Measurements from ENCODE around the gene TCF15.

The TCF15 gene, protein sequence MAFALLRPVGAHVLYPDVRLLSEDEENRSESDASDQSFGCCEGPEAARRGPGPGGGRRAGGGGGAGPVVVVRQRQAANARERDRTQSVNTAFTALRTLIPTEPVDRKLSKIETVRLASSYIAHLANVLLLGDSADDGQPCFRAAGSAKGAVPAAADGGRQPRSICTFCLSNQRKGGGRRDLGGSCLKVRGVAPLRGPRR

DNA sequence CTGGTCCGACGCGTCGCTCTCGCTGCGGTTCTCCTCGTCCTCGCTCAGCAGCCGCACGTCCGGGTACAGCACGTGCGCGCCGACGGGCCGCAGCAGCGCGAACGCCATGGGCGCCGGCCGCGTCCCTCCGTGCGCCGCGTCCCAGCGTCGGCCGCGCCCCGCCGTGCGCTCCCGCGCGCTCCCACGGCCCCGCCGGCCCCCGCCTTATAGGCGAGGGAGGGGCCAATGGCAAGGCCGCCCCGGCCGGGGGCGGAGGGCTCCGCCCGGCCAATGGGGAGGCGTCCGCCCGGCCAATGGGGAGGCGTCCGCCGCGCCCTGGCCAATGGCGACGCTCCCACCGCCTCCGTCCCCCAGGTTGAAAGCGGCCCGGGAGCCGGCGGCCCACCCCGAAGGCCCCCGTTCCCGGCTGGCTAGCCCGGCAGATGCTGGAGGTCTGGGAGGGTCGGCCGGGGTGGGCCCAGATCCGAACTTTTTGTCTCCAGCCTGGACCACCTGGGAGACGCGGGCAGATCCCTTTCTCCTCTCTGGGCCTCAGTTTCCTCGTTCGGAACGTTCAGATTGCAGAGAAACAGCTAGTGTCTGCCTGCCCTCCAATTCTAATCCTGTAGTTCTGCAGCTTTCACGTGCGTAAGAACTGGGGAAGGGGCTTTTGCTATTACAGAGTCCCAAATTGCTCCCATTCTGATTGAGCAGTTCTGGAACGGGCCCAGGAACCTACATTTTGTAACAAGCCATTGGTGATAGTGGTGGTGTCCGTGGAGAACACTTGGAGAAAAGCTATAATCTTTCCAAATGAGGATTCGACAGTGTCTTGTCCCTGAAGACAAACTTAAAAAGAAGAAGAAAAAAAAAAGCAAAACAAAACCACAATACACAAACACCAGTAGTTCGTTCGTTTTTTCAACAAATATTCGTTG, at the start of gene TCF15:
TSS of gene TCF15 (minus strand) at position 180 of the 917 bp plus-strand sequence. CDS start at position 108, 72 bp downstream.
- Histone ChIP-seq H3K4me1 (peaks cover 8 to 26% (median 13%) of the 10 kb centered on the region in 10 experiments; a peak in 18 of 20 replicates), H3K36me3 (no peaks in the 10 kb centered on the region), H3K9me3 (replicated peaks in 1 of 11) (no peaks in the 10 kb centered on the region), H3K27me3 (peaks cover 36 to 56% (median 48%) of the 10 kb centered on the region in 11 experiments), H3K4me2 (peak within 1 kb of the TSS in 4 of 11 experiments; percentile 61 to 76 (median 66); a peak in 5 of 22 replicates), H3K9ac (no peak within 1 kb of the TSS), H4K20me1 (peaks cover 0 to 13% (median 0%) of the 10 kb centered on the region in 11 experiments; a peak in 5 of 22 replicates), H3K27ac (no peak within 1 kb of the TSS), H3K4me3 (no peak within 1 kb of the TSS)
- TF ChIP-seq Cebpa-rat (IDR thresholded peaks at IDR 0.05), result no peak

DNA sequence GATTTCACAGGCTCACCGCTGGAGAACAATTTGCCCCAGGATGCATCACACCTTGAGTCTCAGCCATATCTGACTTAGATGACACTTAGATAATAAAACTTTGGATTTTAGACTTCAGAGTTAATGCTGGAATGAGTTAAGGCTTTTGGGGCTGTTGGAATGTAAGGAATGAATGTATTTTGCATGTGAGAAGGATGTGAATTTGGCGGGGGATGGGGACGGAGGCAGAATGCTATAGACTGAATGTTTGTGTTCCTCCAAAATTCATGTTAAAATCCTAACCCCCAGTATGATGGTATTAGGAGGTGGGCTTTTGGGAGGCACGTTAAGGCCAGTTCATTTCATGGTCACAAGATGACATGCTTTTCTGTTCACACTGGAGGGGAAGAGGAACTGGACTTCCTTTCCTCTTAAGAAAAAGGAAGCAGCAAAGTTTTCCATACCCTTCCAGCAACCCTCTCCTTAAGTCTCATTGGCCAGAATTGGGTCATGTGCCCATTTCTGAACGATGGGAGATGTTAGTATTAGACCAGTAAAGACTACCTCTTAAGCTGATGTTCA, 48.7 kb upstream of the TCF15 start:
- H3K27ac ChIP-seq, result peak overlapping the region in 8 of 11 experiments; percentile 50 to 80 (median 72); a peak in 9 of 22 replicates
- H3K4me2 ChIP-seq, result peak overlapping the region; percentile 67 to 97 (median 93)
- H4K20me1 ChIP-seq, result no peaks in the 10 kb centered on the region; a peak in 1 of 22 replicates
- H3K9me3 ChIP-seq (replicated peaks in 1 of 11), result no peaks in the 10 kb centered on the region
- H3K9ac ChIP-seq, result no peak overlapping the region
- no peak overlapping the region for H3K4me3 ChIP-seq
- no peak for TF ChIP-seq Cebpa-rat (IDR thresholded peaks at IDR 0.05)
- H3K4me1 ChIP-seq, result peaks cover 49 to 98% (median 62%) of the 10 kb centered on the region in 10 experiments
- H3K27me3 ChIP-seq, result peaks cover 7 to 14% (median 13%) of the 10 kb centered on the region in 11 experiments; a peak in 21 of 22 replicates
- H3K36me3 ChIP-seq, result no peaks in the 10 kb centered on the region

DNA sequence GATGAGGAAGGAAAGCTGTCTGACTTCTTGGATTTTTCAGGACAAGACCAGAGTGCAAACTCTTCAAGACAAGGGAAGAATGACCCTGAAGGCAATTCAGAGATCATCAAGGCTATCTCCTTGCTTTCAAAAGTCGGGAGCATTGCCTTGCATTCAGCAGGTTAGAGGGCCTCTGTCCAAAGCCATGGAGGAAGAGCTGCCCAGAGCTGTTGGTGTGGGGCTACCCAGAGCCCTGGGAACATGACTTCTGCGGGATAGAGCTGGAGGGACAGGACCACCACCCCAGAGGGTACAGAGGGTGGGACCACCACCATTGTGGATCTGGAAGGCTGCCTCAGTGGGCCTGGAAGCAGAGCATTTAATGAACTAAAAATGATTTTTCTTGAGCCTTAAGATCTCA, 48.1 kb upstream of the TCF15 start:
- no peak overlapping the region for H3K4me3 ChIP-seq
- peak overlapping the region in 1 of 11 experiments; percentile 10; a peak in 2 of 22 replicates for H3K27ac ChIP-seq
- peaks cover 53 to 98% (median 63%) of the 10 kb centered on the region in 10 experiments for H3K4me1 ChIP-seq
- no peaks in the 10 kb centered on the region for H3K9me3 ChIP-seq (replicated peaks in 1 of 11)
- no peaks in the 10 kb centered on the region; a peak in 1 of 22 replicates for H4K20me1 ChIP-seq
- H3K36me3 ChIP-seq, result no peaks in the 10 kb centered on the region
- H3K4me2 ChIP-seq, result peak overlapping the region in 8 of 11 experiments; percentile 67 to 97 (median 94); a peak in 11 of 22 replicates
- no peak for TF ChIP-seq Cebpa-rat (IDR thresholded peaks at IDR 0.05)
- peaks cover 1 to 8% (median 7%) of the 10 kb centered on the region in 11 experiments; a peak in 20 of 22 replicates for H3K27me3 ChIP-seq
- H3K9ac ChIP-seq, result no peak overlapping the region

DNA sequence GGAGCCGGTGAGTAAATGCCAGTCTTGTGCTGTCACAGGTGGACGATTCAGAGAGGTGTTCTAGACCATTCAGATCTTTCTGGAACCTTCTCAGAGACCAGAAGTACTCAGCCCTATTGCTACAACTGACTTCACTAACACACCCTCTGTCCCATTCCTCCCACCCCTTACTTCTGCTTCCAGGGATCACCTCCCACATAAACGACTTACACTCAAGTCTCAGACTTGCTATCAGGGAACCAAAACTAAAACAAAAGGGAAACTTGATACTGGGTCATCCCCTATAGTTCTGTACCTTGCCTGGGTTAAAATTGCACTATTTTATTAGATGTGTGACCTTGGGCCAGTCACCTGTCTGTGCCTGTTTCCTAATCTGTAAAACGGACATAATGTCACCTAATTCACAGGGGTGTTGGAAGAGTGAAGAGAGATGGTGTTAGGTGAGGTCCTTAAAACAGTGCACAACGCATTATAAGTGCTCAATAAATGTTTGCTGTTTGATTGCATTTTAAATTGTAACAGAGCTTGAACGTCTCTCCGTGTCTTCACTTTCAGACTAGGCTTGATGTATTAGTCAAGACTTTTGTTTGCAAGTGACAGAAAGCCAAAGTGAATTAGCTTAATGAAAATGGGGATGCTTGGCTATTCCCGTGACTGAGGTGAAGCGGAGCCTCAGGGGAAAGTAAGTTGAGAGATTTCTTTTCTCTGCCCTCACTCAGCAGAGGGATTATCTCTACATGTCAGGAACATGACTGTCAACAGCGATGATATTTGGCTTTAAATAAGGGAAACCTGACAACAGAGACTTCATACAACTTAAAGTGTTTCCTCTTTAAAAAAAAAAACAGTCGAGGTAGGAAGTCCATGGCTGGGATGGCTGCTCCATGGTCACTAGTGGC, 45.9 kb upstream of the TCF15 start:
- no peak for TF ChIP-seq Cebpa-rat (IDR thresholded peaks at IDR 0.05)

DNA sequence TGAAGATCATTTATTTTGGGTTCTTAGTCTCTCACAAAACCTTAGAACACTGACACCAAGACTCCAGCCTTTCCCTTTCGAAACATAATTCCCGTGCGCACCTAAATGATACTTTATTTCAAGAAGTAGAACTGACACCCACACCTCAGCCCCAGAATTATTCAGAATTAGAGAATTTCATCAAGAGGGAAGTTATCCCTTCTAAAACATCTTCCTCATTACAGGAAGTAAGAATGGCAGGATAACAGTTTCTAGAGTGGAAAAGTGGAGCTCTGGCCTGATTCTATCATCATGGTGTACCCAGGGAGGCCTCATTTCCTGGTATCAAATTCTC, 44.3 kb upstream of the TCF15 start:
- TF ChIP-seq Cebpa-rat (IDR thresholded peaks at IDR 0.05), result no peak
- H3K27me3 ChIP-seq, result no peaks in the 10 kb centered on the region
- no peaks in the 10 kb centered on the region for H3K9me3 ChIP-seq (replicated peaks in 1 of 11)
- H4K20me1 ChIP-seq, result peaks cover 0 to 16% (median 0%) of the 10 kb centered on the region in 11 experiments; a peak in 6 of 22 replicates
- peak overlapping the region in 6 of 11 experiments; percentile 6 to 90 (median 84); a peak in 9 of 22 replicates for H3K27ac ChIP-seq
- peaks cover 28 to 81% (median 40%) of the 10 kb centered on the region in 10 experiments for H3K4me1 ChIP-seq
- H3K36me3 ChIP-seq, result peaks cover 0 to 14% (median 0%) of the 10 kb centered on the region in 11 experiments; a peak in 7 of 22 replicates
- H3K4me2 ChIP-seq, result peak overlapping the region in 10 of 11 experiments; percentile 90 to 97 (median 95); a peak in 18 of 22 replicates
- H3K4me3 ChIP-seq, result no peak overlapping the region
- no peak overlapping the region for H3K9ac ChIP-seq

More for the DNA sequence above, 45.9 kb upstream of the TCF15 start:
- Histone ChIP-seq H3K36me3 (no peaks in the 10 kb centered on the region), H4K20me1 (peaks cover 0 to 6% (median 0%) of the 10 kb centered on the region in 11 experiments; a peak in 5 of 22 replicates), H3K27me3 (no peaks in the 10 kb centered on the region), H3K4me2 (peak overlapping the region in 3 of 11 experiments; percentile 95 to 97 (median 97); a peak in 5 of 22 replicates), H3K4me1 (peaks cover 44 to 94% (median 55%) of the 10 kb centered on the region in 10 experiments), H3K9me3 (replicated peaks in 1 of 11) (no peaks in the 10 kb centered on the region), H3K27ac (peak overlapping the region in 1 of 11 experiments; percentile 10; a peak in 1 of 22 replicates), H3K9ac (no peak overlapping the region), H3K4me3 (no peak overlapping the region)

DNA sequence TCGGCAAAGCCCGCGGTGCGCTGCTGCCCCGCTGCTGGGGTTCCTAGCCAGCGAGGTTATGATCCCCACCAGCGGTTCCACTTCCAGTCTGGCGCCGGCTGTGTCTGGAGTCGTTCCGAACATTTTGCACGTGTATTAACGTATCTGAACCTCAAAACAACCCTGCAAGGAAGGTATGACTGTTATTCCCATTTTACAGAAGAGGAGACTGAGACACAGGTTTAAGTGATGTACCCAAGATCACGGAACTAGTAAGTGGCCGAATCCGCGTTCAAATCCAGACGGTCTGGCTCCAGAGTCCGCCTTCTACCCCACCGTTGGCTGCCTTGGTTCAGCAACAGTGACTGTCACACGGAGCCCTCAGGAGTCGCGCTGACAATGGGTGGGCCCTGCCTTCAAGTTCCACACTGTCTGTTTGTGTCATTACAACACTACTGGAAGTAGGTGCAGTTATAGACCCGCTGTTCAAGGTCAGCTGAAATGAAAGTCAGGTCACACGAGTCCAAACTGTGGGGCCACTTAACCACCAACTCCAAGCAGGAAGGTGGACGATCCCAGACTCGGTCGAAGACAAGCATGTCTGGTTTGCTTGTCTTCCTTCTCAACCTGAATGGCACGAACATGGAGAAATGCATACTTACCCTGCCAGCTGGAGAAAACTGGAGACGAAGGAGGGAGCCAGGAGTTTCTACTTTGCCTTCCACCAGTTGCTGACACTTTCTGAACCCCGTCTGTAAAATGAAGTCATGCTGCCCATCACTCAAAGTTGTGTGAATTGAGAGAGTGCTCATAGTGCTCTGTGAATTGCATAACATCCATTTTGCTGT, 43.7 kb upstream of the TCF15 start:
- H3K27me3 ChIP-seq, result no peaks in the 10 kb centered on the region
- H3K4me1 ChIP-seq, result peaks cover 22 to 75% (median 34%) of the 10 kb centered on the region in 10 experiments
- no peaks in the 10 kb centered on the region for H3K9me3 ChIP-seq (replicated peaks in 1 of 11)
- H3K4me3 ChIP-seq, result peak overlapping the region; percentile 60 to 80 (median 70)
- no peak for TF ChIP-seq Cebpa-rat (IDR thresholded peaks at IDR 0.05)
- peak overlapping the region; percentile 90 to 97 (median 95) for H3K4me2 ChIP-seq
- peaks cover under 1 to 17% (median 3%) of the 10 kb centered on the region in 11 experiments; a peak in 14 of 22 replicates for H3K36me3 ChIP-seq
- peak overlapping the region; percentile 72 to 94 (median 86) for H3K9ac ChIP-seq
- peak overlapping the region; percentile 18 to 92 (median 82); a peak in 21 of 22 replicates for H3K27ac ChIP-seq
- H4K20me1 ChIP-seq, result peaks cover 0 to 16% (median 0%) of the 10 kb centered on the region in 11 experiments; a peak in 6 of 22 replicates

DNA sequence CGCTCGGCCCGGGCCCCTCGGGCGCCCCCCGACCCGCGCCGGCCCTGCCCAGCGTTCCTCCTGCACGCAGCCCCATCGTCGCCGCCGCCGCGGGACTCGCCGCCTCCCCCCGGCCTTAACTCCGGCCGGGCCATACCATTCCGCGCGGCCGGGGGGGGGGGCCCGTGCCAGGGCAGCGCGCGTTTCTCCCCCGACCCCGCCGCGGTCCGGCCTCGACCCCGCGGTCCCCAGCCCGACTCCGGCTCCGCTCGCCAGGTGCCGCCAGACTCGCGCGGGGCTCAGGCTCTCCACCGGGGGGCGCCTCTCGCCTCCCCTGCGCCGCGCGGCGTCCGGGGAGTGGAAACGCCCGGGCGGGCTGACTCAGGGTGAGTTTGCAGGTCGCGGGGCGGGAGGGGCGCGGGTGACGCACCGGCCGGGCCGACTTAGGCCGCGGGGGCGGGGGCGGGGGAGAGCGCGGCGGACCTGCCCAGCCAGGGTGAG, 43.0 kb upstream of the TCF15 start, which contains the start of gene SRXN1:
TSS of gene SRXN1 (minus strand) at position 91 of the 480 bp plus-strand sequence. CDS start at position 76, 15 bp downstream.
- H3K36me3 ChIP-seq, result peaks cover 7 to 24% (median 10%) of the 10 kb centered on the region in 11 experiments; a peak in 20 of 22 replicates
- peak within 1 kb of the TSS; percentile 60 to 80 (median 70) for H3K4me3 ChIP-seq
- no peak for TF ChIP-seq Cebpa-rat (IDR thresholded peaks at IDR 0.05)
- H3K9ac ChIP-seq, result peak within 1 kb of the TSS; percentile 72 to 94 (median 86)
- peaks cover 0 to 23% (median 0%) of the 10 kb centered on the region in 11 experiments; a peak in 7 of 22 replicates for H4K20me1 ChIP-seq
- H3K9me3 ChIP-seq (replicated peaks in 1 of 11), result peaks cover 0 to 4% (median 0%) of the 10 kb centered on the region in 11 experiments; a peak in 7 of 22 replicates
- no peaks in the 10 kb centered on the region for H3K27me3 ChIP-seq
- peak within 1 kb of the TSS; percentile 74 to 92 (median 85) for H3K27ac ChIP-seq
- peaks cover 20 to 68% (median 28%) of the 10 kb centered on the region in 10 experiments for H3K4me1 ChIP-seq
- H3K4me2 ChIP-seq, result peak within 1 kb of the TSS; percentile 90 to 97 (median 95)
